ENCODE measurements around the gene TBC1D32.

DNA sequence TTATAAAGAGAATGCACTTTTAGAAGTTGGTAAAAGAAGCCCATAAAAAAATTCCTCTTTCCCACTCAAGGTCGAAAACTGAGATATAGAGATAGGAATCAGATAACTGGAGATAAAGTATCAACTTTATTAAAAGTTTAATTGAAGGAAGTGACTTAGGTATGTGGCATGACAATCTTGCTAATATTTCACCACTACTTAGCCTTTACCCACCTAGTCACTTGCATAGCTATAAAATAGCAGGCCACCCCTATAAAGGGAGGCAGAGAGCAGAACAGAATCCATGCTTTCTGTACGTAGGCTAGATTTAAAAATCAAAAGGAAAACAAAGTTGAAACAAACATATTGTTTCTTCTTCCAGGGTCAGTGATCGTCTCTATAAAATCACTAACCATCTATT, 13.2 kb upstream of the TBC1D32 start:
- TF ChIP-seq EZH2 (IDR thresholded peaks at IDR 0.05; ENCODE audit: insufficient read depth, poor library complexity, severe bottlenecking) = no peak
- TF ChIP-seq EZH2phosphoT487 (IDR thresholded peaks at IDR 0.05; ENCODE audit: insufficient read depth, low read depth) = no peak

Measured in GM23248 (cell line).